Body of pancreas (tissue), 4 donors: ENCODE data around the gene YARS1.

ENCODE experiments used
- CTCF ChIP-seq, 7 experiments: fragments of 450-650 bp in 4 of 7; fragments of 200-600 bp in 3 of 7; sonication (generic) in 3 of 7; IDR thresholded peaks; one replicate each; pipeline ENCODE4 v1.5.1; 2016 to 2019; ENCODE audit warnings: antibody characterized with exemption in 7 of 7
- POLR2A ChIP-seq, 3 donors: fragments of 450-650 bp; IDR thresholded peaks; one replicate each; pipeline ENCODE4 v1.6.1; 2016; ENCODE audit warnings: antibody characterized with exemption in 3 of 3, mild to moderate bottlenecking in 2 of 3

GRCh38 chr1:32780005-32780404 is 37.2 kb downstream of the YARS1 start:
- no peak for TF ChIP-seq CTCF (IDR thresholded peaks at IDR 0.05)
- TF ChIP-seq POLR2A (IDR thresholded peaks at IDR 0.05): no peak
